Measurements from ENCODE around the gene NEUROG1.

DNA sequence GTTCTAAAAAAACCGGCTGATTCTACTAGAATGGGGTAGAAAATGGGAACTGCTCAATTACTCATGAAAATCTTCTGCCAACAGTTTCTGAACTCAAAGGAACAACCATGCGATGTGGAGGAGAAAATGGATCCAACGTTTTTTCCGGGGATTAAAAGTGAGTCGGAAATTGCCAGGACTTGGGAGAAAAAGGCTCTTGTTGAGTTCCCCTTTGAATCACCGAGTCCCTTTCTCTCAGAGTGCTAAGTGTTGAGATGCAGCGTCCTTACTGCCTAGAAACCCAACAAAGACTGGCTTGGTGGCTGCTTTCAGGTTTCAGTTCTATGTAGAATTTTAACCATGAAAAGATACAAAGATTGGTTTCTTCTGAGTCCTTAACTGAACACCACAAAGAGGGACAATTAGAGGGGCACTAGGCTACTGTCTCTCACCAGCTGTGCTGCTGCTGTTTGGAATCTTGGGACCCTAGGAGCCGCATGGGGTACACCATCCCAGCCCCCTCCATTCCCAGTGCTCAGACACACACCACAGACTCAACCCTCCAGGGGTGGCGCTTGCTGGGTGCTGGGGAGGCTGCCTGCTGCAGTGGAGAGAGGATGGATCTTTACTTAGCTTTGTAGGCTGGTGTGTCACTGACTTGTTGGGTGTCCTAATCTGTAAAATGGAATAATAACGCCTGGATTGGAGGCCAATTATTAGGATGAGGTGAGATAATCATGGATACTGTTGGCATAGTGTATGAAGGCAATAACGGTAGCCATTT is 21.5 kb upstream of the NEUROG1 start:
- TF ChIP-seq TAF1 (IDR thresholded peaks at IDR 0.05; ENCODE audit: borderline replicate concordance, low read depth, low read length) (no peak), SMC3 (IDR thresholded peaks at IDR 0.05; ENCODE audit: borderline replicate concordance, low read length) (no peak), RAD21 (IDR thresholded peaks at IDR 0.05; ENCODE audit: insufficient read depth, low read depth, low read length) (no peak), EP300 (IDR thresholded peaks at IDR 0.05; ENCODE audit: borderline replicate concordance in 1 of 2, control insufficient read depth in 1 of 2, low read depth in 2 of 2, low read length in 2 of 2) (no peak), HDAC6 (IDR thresholded peaks at IDR 0.05; ENCODE audit: unreplicated experiment) (no peak), EZH2 (IDR thresholded peaks at IDR 0.05; ENCODE audit: borderline replicate concordance, control insufficient read depth, low read depth, low read length) (no peak), CHD4 (IDR thresholded peaks at IDR 0.05) (no peak), YY1 (IDR thresholded peaks at IDR 0.05; ENCODE audit: low read depth, low read length) (no peak), SP1 (IDR thresholded peaks at IDR 0.05; ENCODE audit: low read depth, low read length) (no peak), CBX5 (IDR thresholded peaks at IDR 0.05; ENCODE audit: low read depth) (no peak), POLR2A (IDR thresholded peaks at IDR 0.05; ENCODE audit: low read depth, low read length) (no peak)
- TF ChIP-seq, protein P1, sequence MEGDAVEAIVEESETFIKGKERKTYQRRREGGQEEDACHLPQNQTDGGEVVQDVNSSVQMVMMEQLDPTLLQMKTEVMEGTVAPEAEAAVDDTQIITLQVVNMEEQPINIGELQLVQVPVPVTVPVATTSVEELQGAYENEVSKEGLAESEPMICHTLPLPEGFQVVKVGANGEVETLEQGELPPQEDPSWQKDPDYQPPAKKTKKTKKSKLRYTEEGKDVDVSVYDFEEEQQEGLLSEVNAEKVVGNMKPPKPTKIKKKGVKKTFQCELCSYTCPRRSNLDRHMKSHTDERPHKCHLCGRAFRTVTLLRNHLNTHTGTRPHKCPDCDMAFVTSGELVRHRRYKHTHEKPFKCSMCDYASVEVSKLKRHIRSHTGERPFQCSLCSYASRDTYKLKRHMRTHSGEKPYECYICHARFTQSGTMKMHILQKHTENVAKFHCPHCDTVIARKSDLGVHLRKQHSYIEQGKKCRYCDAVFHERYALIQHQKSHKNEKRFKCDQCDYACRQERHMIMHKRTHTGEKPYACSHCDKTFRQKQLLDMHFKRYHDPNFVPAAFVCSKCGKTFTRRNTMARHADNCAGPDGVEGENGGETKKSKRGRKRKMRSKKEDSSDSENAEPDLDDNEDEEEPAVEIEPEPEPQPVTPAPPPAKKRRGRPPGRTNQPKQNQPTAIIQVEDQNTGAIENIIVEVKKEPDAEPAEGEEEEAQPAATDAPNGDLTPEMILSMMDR (IDR thresholded peaks at IDR 0.05 in 2 of 3, conservative IDR thresholded peaks at IDR 0.05 in 1 of 3; ENCODE audit: control insufficient read depth in 2 of 3, extremely low read depth in 1 of 3, insufficient read depth in 1 of 3, low read depth in 3 of 3, low read length in 3 of 3) = no peak
- TF ChIP-seq, protein P2, sequence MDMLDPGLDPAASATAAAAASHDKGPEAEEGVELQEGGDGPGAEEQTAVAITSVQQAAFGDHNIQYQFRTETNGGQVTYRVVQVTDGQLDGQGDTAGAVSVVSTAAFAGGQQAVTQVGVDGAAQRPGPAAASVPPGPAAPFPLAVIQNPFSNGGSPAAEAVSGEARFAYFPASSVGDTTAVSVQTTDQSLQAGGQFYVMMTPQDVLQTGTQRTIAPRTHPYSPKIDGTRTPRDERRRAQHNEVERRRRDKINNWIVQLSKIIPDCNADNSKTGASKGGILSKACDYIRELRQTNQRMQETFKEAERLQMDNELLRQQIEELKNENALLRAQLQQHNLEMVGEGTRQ (IDR thresholded peaks at IDR 0.05; ENCODE audit: borderline replicate concordance, low read depth, low read length) = no peak

All from GM12878 (cell line).